Stimulated activated CD4-positive, alpha-beta T cell treated with anti-CD3 and anti-CD28 coated beads, Interleukin-1b, Interleukin-23, amount 100 ng/mL, for 48 hours (primary cell): ENCODE data around the gene PIK3CA.
A peak's percentile ranks its signal among the peaks of the same experiment; 100 is the strongest.
"Not testable (repeated sequence)": the region's sequence is repeated elsewhere in the genome, so short reads cannot be mapped to it uniquely, and the experiment has no call there.

Source experiments
- DNase-seq: peaks from one replicate; pipeline ENCODE4 v3.0.0-alpha.2; 2020

The PIK3CA gene

GRCh38 chr3:179147873-179148615 is at the start of gene PIK3CA:
Gene PIK3CA, plus strand, starts transcription at chr3:179148357. Its CDS starts 50,469 bp downstream, at chr3:179198826.
- DNase-seq: peak; percentile 95

DNA sequence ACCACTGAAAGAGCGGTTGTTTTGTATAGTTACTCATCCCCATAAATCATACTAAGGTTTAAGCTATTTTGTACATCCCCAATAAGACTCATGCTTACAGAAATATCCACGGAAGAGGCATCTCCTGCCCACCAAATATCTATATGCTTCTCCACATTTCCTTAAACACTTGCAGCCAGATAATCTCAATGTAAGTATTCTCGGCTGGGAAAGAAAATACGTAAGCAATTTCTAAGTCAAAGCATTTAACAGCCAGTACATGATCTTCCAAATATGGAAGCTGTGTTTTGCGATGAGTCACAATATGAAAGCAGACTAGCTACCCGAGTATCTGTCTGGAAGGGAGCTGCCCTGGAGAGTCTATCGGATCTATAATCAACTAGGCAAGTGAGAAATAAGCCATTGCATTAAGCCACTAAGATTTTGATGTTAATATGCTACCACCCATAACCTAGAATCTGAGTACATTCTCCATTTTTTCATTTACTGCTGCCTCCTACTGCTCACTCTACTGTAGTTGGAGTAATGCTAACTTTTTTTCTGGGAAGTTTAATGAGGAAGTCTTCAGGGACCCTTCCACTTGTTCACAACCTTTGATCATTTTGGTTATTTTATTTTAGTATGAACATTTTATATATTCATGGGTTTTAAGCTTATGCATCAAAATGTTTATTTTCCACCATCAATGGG is 49.6 kb upstream of the PIK3CA start:
- no peak for DNase-seq

DNA sequence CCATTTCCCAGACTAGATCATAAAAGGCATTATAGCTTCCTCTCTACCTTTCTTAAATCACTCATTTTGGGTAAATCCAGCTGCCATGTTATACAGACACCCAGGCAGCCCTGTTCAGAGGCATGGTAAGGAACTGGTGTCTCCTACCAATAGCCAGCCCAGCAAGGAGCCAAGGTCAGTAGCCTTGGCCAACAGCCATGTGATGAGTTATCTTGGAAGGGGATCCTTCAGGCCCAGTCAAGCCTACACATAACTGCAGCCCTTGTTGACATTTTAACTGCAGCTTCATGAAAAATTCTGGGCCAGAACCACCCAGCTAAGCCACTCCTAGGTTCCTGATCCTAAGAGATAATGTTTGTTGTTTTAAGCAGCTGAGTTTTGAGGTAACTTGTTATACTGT is 47.5 kb upstream of the PIK3CA start:
- no peak for DNase-seq

DNA sequence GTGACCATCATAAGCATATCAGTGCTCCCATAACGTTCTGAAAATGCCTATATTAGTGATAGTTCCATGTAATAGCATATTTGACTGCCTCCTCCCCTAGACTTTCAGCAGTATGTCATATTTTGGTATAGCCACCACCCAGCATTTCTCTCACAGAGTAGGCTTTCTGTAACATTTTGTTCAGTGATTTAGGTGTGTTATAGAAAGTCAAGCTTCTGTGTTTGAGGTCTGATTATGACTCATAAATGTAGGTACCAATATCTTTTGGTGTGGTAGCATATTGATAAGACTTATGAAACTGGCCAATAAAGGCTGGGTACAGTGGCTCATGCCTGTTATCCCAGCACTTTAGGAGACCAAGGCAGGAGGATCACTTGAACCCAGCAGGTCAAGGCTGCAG is 42.3 kb upstream of the PIK3CA start:
- DNase-seq: no peak

DNA sequence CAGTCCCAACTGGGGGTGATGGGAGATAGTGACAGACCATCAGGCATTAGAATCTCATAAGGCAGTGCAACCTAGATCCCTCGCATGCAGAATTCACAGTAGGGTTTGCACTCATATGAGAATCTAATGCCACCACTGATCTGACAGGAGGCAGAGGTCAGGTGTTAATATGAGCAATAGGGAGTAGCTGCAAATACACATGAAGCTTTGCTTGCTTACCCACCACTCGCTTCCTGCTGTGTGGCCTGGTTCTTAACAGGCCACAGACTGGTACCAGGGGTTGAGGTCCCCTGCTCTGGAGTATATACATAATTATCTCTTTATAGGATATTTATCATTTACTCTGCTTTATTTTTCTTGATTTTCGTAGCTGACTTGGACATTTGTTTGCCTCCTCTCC is 40.5 kb upstream of the PIK3CA start:
- no peak for DNase-seq

GRCh38 chr3:179108086-179108485 is 40.1 kb upstream of the PIK3CA start:
- no peak for DNase-seq

DNA sequence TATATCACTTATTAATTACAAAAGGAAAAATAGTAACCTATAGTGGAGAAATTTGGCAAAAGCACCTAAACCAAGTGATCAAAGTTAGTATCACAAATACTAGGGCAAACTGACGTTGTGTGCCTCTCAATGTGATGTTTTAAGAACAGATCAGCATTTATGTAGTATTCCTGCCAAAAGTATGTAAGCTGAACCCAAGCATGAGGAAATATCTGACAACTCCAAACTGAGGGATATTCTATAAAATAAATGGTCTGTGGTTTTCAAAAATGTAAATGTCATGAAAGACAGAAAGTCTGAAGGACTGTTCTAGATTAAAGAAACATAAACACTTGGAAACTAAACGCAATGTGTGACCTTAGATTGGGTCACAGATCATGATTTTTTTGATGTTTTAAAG is 34.3 kb upstream of the PIK3CA start:
- no peak for DNase-seq

- DNase-seq: not testable (repeated sequence)
Measured at GRCh38 chr3:179115444-179115843, 32.7 kb upstream of the PIK3CA start.

GRCh38 chr3:179116816-179117215 is 31.3 kb upstream of the PIK3CA start:
- no peak for DNase-seq

- DNase-seq: not testable (repeated sequence)
Measured at GRCh38 chr3:179132191-179132890, 15.8 kb upstream of the PIK3CA start.

- DNase-seq: no peak
Measured at GRCh38 chr3:179133575-179133974, 14.6 kb upstream of the PIK3CA start.

- DNase-seq: no peak
Measured at GRCh38 chr3:179136195-179136594, 12.0 kb upstream of the PIK3CA start.

- no peak for DNase-seq
Measured at GRCh38 chr3:179141890-179142289, 6.3 kb upstream of the PIK3CA start.

- DNase-seq: no peak
Measured at GRCh38 chr3:179146911-179147513, 1.1 kb upstream of the PIK3CA start.

- DNase-seq: peak; percentile 63
Measured at GRCh38 chr3:179147514-179147872, 664 bp upstream of the PIK3CA start.

DNA sequence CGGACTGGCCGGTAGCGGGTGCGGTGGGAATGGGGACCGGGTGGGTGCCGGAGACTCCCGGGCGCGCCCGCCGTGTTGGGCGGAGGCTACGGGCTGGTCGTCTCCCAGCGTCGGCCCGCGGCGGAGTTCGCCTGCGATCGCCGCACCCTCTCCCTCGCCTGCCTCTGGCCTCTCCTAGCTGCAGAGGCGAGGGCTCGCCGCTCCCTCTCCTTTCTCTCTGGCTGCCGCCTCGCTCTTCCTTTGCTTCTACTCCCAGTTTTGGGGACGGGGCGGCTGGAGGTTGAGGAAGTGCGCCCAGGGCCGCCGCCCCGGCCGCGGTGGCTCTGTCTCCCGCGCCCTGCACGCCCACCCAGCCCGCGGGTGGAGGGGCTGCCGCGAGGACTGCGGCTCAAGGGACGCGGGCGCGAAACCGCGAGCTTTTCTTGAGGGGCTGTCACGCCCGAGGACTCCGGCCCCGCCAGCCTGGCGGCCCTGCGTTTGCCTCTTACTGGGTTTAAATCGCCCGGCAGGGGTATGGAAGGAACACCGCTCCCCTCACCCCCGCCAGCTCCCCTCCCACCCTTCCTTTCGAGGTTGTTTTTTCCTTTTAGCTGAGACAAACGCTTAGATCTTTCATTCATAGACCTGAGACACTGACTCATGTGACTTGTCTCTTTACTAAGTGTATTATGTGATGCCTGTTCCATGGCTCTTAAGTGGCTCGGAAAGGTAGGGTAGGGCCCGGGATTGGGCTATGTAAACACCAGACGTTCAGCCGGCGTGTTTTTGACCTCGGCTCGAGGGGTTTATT is 654 bp downstream of the PIK3CA start:
- peak; percentile 57 for DNase-seq

- DNase-seq: peak; percentile 55
Measured at GRCh38 chr3:179149406-179149867, 1.3 kb downstream of the PIK3CA start.

DNA sequence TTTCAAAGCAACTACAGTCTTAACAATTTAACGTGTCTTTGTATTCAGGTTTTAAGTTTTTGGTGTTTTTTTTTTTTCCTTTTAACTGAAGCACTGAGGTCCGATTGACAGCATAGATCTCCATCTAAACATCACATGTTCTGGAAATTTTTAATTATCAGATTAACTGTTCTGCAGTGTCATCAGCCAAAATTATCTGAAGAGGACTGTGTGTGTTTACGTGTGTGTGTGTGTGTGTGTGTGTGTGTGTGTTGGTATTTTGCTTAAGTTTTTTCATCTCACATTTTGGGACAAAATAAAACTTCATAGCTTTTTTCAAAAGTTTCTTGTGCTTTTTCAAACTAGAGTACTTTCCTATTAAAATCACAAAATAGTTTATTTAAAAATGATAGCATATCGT is 1.8 kb downstream of the PIK3CA start:
- no peak for DNase-seq

GRCh38 chr3:179150610-179151009 is 2.5 kb downstream of the PIK3CA start:
- DNase-seq: no peak

DNA sequence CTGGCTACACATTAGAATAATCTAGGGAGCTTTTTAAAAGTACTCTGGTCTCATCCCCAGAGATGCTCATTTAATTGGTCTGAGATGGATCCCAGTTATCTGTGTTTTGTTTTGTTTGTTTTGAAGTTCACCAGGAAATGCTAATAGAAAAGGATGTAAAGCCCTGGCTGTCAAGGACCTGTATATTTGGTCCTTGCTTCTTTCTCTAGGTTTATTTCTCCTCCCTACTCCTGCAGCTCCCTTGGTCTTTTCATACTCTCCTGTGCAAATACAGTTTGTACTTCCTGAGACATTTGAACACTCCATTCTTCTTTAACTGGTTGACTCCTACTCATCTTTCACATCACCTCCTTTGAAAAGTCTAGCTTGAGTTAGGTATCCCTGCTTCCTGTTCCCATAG is 3.3 kb downstream of the PIK3CA start:
- no peak for DNase-seq

- DNase-seq: no peak
Measured at GRCh38 chr3:179156170-179156569, 8.0 kb downstream of the PIK3CA start.

GRCh38 chr3:179156775-179157174 is 8.6 kb downstream of the PIK3CA start:
- no peak for DNase-seq
